Activated CD8-positive, alpha-beta T cell treated with anti-CD3 and anti-CD28 coated beads for 36 hours (primary cell): ENCODE measurements around the gene GSTM1. TPM values are rescaled to one million over a fixed set of nuclear protein-coding genes. Genes with fewer than 3 reads are reported as not detected.
A peak's percentile ranks its signal among the peaks of the same experiment; 100 is the strongest.

Experiments
- ATAC-seq: fragments of 200-7000 bp; cut with Tn5 transposase; one replicate; pipeline ENCODE4 v1.10.0; 2021; ENCODE audit warnings: mild to moderate bottlenecking, moderate library complexity
- CTCF ChIA-PET: fragments of 350-600 bp; sonication (Branson Sonifier 250); formaldehyde crosslinking; loops from one replicate; lab custom pipeline; 2021; ENCODE audit warnings: antibody characterized with exemption; lab: Charles Lee
- POLR2A ChIA-PET: fragments of 350-600 bp; sonication (Branson Sonifier 250); formaldehyde crosslinking; loops from one replicate; lab custom pipeline; 2021; ENCODE audit warnings: antibody characterized with exemption; lab: Charles Lee
- DNase-seq: peaks from one replicate; pipeline ENCODE4 v3.0.0-alpha.2; 2020
- H3K27ac Mint-ChIP-seq: one replicate; pipeline ENCODE4 v1.8.0; 2021; ENCODE audit warnings: mild to moderate bottlenecking, mixed read lengths
- H3K27me3 Mint-ChIP-seq: one replicate; pipeline ENCODE4 v1.8.0; 2021; ENCODE audit warnings: mixed read lengths
- H3K36me3 Mint-ChIP-seq: one replicate; pipeline ENCODE4 v1.8.0; 2021; ENCODE audit warnings: low read depth, mixed read lengths
- H3K4me1 Mint-ChIP-seq: one replicate; pipeline ENCODE4 v1.8.0; 2021; ENCODE audit warnings: low read depth, mixed read lengths
- H3K4me3 Mint-ChIP-seq: one replicate; pipeline ENCODE4 v1.8.0; 2021; ENCODE audit warnings: mild to moderate bottlenecking, moderate library complexity, mixed read lengths
- H3K9me3 Mint-ChIP-seq: one replicate; pipeline ENCODE4 v1.8.0; 2021; ENCODE audit warnings: mixed read lengths
- intact Hi-C: fragments of 100-400 bp; cut with micrococcal nuclease; formaldehyde crosslinking; loops from one replicate; pipeline ENCODE4 v1.10.0; 2022
- total RNA-seq, 2 experiments: library from RNA; stranded (reverse); gene quantifications; one replicate each; pipeline ENCODE4 v1.2.3, GENCODE V29; 2021
- TF ChIP-seq, protein P1 (sequence below): fragments of 200-600 bp; IDR thresholded peaks from one replicate; pipeline ENCODE4 v1.8.0; 2022; ENCODE audit warnings: antibody characterized with exemption, mild to moderate bottlenecking

The GSTM1 gene
- total RNA-seq, 2 experiments from 2014 or later, result 47.9 to 49.6 TPM

DNA sequence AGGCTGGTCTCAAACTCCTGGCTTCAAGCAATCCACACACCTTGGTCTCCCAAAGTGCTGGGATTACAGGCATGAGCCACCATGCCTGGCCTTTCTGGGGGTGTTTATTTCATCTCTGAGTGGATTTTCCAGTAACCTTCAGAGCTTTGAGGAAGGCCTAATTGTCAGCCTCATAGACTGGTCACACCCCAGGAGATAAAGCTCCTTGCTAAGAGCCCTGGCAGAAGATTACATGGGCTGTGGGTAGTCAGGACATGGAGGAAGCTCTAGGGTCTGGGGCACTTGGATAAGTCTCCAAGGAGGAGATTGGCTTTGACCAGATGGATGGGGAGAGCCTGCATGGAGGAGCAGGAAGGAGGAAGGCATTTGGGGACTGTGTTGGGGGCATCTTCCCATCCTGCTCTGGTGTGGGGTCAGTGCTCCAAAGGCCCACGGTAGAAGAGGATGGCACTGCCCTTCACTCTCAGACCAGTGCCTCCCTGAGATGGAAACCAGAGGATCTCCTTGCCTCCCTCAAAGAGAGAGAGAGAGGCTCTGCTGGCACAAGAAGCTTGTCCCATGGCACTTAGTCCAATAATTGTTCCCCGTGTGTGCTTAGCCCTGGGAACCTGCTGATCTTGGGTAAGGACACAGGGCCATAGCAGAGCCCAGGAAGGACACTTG, 46.4 kb upstream of the GSTM1 start:
- Mint-ChIP-seq H3K4me3 (no peak overlapping the region), H3K27ac (no peak overlapping the region), H3K9me3 (no peaks in the 10 kb centered on the region), H3K36me3 (no peaks in the 10 kb centered on the region), H3K4me1 (peaks cover 7% of the 10 kb centered on the region), H3K27me3 (no peaks in the 10 kb centered on the region)
- DNase-seq, result no peak
- intact Hi-C loops, result loop anchor here (5.0 kb wide), 2 partner anchors 94 to 341 kb away; partner anchors contain the start of genes AHCYL1 and GNAI3
- no peak for ATAC-seq
- CTCF ChIA-PET, result interaction anchor here (1.0 to 18.5 kb wide), 43 partner anchors 11 to 347 kb away, joined by 3 to 294 read pairs (median 11); partner anchors contain the start of genes AHCYL1, AMPD2, CSF1 and GNAI3
- POLR2A ChIA-PET, result interaction anchor here (0.9 to 1.4 kb wide), 3 partner anchors 12 to 343 kb away, joined by 3 read pairs; partner anchors contain the start of genes AHCYL1 and GSTM1
- TF ChIP-seq, protein P1, sequence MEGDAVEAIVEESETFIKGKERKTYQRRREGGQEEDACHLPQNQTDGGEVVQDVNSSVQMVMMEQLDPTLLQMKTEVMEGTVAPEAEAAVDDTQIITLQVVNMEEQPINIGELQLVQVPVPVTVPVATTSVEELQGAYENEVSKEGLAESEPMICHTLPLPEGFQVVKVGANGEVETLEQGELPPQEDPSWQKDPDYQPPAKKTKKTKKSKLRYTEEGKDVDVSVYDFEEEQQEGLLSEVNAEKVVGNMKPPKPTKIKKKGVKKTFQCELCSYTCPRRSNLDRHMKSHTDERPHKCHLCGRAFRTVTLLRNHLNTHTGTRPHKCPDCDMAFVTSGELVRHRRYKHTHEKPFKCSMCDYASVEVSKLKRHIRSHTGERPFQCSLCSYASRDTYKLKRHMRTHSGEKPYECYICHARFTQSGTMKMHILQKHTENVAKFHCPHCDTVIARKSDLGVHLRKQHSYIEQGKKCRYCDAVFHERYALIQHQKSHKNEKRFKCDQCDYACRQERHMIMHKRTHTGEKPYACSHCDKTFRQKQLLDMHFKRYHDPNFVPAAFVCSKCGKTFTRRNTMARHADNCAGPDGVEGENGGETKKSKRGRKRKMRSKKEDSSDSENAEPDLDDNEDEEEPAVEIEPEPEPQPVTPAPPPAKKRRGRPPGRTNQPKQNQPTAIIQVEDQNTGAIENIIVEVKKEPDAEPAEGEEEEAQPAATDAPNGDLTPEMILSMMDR, result no peak

DNA sequence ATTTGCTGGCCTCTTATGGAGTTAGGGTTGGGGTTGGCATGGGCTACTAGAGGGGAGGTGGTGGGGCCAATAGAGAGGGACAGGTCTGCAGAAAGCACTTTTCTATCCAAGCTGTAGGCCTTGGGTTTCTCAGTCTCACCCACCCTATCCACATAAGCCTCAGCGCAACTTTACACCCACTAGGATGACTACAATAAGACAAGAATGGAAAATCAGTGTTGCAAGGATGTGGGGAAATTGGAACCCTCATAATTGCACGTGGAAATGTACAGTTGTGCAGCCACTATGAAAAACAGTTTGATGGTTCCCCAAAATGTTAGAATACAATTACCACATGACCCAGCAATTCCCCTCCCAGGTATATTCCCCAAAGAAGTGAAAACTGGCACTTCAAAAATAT, 45.8 kb upstream of the GSTM1 start:
- DNase-seq, result no peak
- Mint-ChIP-seq H3K9me3 (no peaks in the 10 kb centered on the region), H3K4me3 (no peak overlapping the region), H3K36me3 (no peaks in the 10 kb centered on the region), H3K27me3 (no peaks in the 10 kb centered on the region), H3K4me1 (peaks cover 7% of the 10 kb centered on the region), H3K27ac (no peak overlapping the region)
- POLR2A ChIA-PET, result no interaction called here
- CTCF ChIA-PET, result interaction anchor here (1.0 to 18.5 kb wide), 9 partner anchors 10 to 340 kb away, joined by 3 to 294 read pairs (median 21); partner anchors contain the start of genes AHCYL1, GPR61 and GSTM4
- TF ChIP-seq, protein P1, result no peak
- intact Hi-C loops, result loop anchor here (5.0 kb wide), 2 partner anchors 95 to 340 kb away; partner anchors contain the start of genes AHCYL1 and GNAI3
- ATAC-seq, result no peak

DNA sequence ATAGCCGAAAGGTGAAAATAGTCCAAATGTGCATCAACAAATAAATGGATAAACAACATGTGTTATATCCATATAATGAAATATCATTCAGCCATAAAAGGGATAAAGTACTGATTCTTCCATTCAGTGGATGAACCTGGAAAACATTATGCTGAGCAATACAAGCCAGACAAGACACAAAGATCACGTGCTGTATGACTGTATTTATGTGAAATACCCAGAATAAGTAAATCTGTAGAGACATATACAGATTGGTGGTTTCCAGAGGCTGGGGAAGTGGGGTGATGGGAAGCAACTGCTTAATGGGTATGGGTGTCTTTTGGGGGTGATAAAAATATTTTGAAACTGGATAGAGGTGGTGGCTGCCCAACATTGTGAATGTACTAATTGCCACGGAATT, 45.0 kb upstream of the GSTM1 start:
- TF ChIP-seq, protein P1, result no peak
- ChIA-PET POLR2A (no interaction called here), CTCF (interaction anchor here (0.7 to 18.5 kb wide), 15 partner anchors 8 to 339 kb away, joined by 3 to 294 read pairs (median 5); partner anchors contain the start of genes AHCYL1 and GPR61)
- ATAC-seq (no peak), DNase-seq (no peak)
- no peaks in the 10 kb centered on the region for H3K9me3 Mint-ChIP-seq
- H3K27me3 Mint-ChIP-seq, result no peaks in the 10 kb centered on the region
- H3K36me3 Mint-ChIP-seq, result no peaks in the 10 kb centered on the region
- no peak overlapping the region for H3K4me3 Mint-ChIP-seq
- H3K4me1 Mint-ChIP-seq, result peaks cover 7% of the 10 kb centered on the region
- intact Hi-C loops, result loop anchor here (1.0 to 5.0 kb wide), 3 partner anchors 95 to 340 kb away; partner anchors contain the start of genes AHCYL1 and GNAI3
- H3K27ac Mint-ChIP-seq, result no peak overlapping the region

DNA sequence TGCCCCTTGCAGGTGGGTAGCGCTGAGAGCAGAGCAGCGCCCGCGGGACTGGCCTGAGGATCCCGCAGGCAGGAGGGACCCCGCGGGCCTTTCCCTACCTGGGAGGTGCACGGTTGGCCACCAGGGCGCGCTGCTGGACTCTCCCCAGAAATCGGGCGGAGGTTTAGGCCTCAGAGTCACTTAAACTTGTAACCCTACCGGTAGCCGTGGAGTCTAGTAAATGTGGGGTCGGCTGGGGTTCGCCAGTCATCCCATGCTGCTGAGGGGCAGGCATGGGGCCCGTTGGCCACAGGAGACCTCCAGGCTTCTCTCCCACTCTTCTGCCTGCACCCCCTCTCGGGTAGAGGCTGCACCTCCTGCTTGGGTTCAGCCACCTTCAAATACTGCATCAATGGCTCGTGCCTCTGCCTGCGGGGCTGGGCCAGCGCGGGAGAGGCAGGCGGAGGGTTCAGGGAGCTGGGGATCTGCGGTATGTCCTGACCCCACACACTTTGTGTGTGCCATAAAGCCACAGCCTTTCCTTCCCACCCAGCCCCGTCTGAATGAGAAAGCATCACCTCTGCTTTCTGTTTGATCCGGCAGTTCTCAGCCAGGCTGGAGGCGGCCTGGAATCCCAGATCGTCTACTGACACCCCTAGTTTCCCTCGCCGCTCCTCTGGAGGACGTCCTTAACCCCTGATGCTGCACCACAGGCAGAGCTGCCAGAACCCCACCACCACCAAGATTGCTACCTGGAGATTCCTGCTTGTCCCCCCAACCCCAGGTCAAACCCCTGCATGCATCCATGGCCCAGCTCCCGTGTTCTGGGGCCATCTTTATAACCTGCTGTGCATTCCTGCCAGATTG, 44.0 kb upstream of the GSTM1 start:
- POLR2A ChIA-PET, result interaction anchor here (1.1 kb wide), 1 partner anchor 130 kb away, joined by 3 read pairs; no protein-coding TSS in a partner anchor
- H3K4me1 Mint-ChIP-seq, result peaks cover 7% of the 10 kb centered on the region

More for the DNA sequence above, 44.0 kb upstream of the GSTM1 start:
- DNase-seq, result peak; percentile 94
- peaks cover 1% of the 10 kb centered on the region for H3K27me3 Mint-ChIP-seq
- H3K4me3 Mint-ChIP-seq, result no peak overlapping the region
- peak; percentile 95 for ATAC-seq
- TF ChIP-seq, protein P1, result peak; percentile 88
- H3K36me3 Mint-ChIP-seq, result no peaks in the 10 kb centered on the region
- CTCF ChIA-PET, result interaction anchor here (0.7 to 18.5 kb wide), 18 partner anchors 8 to 338 kb away, joined by 3 to 294 read pairs (median 5); partner anchors contain the start of genes AHCYL1, GPR61 and GSTM4
- no peak overlapping the region for H3K27ac Mint-ChIP-seq
- intact Hi-C loops, result loop anchor here (1.0 to 5.0 kb wide), 3 partner anchors 96 to 339 kb away; partner anchors contain the start of genes AHCYL1 and GNAI3
- H3K9me3 Mint-ChIP-seq, result no peaks in the 10 kb centered on the region
